Measurements from ENCODE around the gene ZNF536. TPM values are rescaled to one million over a fixed set of nuclear protein-coding genes. Genes with fewer than 3 reads are reported as not detected.

The ZNF536 gene
- total and polyA plus RNA-seq, 2 donors from 2014 or later: 0.19 to 0.25 TPM

- FAIRE-seq (no peak), DNase-seq (peak in 1 of 5 donors; percentile 20)
- Histone ChIP-seq H3K27ac (ENCODE audit: low read depth in 2 of 2, low read length in 2 of 2) (no peak overlapping the region), H3K36me3 (ENCODE audit: control insufficient read depth in 2 of 3, insufficient read depth in 3 of 3, low read length in 3 of 3) (no peaks in the 10 kb centered on the region), H3K27me3 (ENCODE audit: control insufficient read depth, insufficient read depth, low read length) (peaks cover 5% of the 10 kb centered on the region), H3K4me3 (ENCODE audit: low read length in 3 of 3) (no peak overlapping the region), H3K4me1 (ENCODE audit: control insufficient read depth in 2 of 3, insufficient read depth in 2 of 3, low read depth in 1 of 3, low read length in 3 of 3) (no peaks in the 10 kb centered on the region), H3K9me3 (ENCODE audit: control insufficient read depth in 2 of 3, insufficient read depth in 1 of 3, low read length in 3 of 3) (no peaks in the 10 kb centered on the region), H3K9ac (ENCODE audit: low read length in 3 of 3) (no peak overlapping the region)
- intact Hi-C loops (cut with DNase I): no loop called here
- no peak for TF ChIP-seq CTCF (IDR thresholded peaks at IDR 0.05; ENCODE audit: borderline replicate concordance, extremely low read depth, insufficient read depth)
These were observed 7.8 kb downstream of the ZNF536 start for GRCh38 chr19:30379841-30380610.

- no peaks in the 10 kb centered on the region for H3K9me3 ChIP-seq (ENCODE audit: control insufficient read depth in 2 of 3, insufficient read depth in 1 of 3, low read length in 3 of 3)
- intact Hi-C loops (cut with DNase I): no loop called here
- no peaks in the 10 kb centered on the region for H3K27me3 ChIP-seq (ENCODE audit: control insufficient read depth, insufficient read depth, low read length)
- no peak overlapping the region for H3K9ac ChIP-seq (ENCODE audit: low read length in 3 of 3)
- FAIRE-seq (no peak), DNase-seq (peak in 1 of 5 donors; percentile 4)
- H3K4me3 ChIP-seq (ENCODE audit: low read length in 3 of 3): no peak overlapping the region
- no peak for TF ChIP-seq CTCF (IDR thresholded peaks at IDR 0.05; ENCODE audit: borderline replicate concordance, extremely low read depth, insufficient read depth)
- H3K36me3 ChIP-seq (ENCODE audit: control insufficient read depth in 2 of 3, insufficient read depth in 3 of 3, low read length in 3 of 3): no peaks in the 10 kb centered on the region
- H3K27ac ChIP-seq (ENCODE audit: low read depth in 2 of 2, low read length in 2 of 2): no peak overlapping the region
- no peaks in the 10 kb centered on the region for H3K4me1 ChIP-seq (ENCODE audit: control insufficient read depth in 2 of 3, insufficient read depth in 2 of 3, low read depth in 1 of 3, low read length in 3 of 3)
These were observed 9.2 kb downstream of the ZNF536 start for GRCh38 chr19:30381366-30381765.

GRCh38 chr19:30385174-30385573 is 13.0 kb downstream of the ZNF536 start:
- TF ChIP-seq CTCF (IDR thresholded peaks at IDR 0.05; ENCODE audit: borderline replicate concordance, extremely low read depth, insufficient read depth): no peak
- FAIRE-seq: no peak
- H3K4me3 ChIP-seq (ENCODE audit: low read length in 3 of 3): no peak overlapping the region
- no peaks in the 10 kb centered on the region for H3K36me3 ChIP-seq (ENCODE audit: control insufficient read depth in 2 of 3, insufficient read depth in 3 of 3, low read length in 3 of 3)
- H3K4me1 ChIP-seq (ENCODE audit: control insufficient read depth in 2 of 3, insufficient read depth in 2 of 3, low read depth in 1 of 3, low read length in 3 of 3): no peaks in the 10 kb centered on the region
- no peak for DNase-seq
- no peaks in the 10 kb centered on the region for H3K27me3 ChIP-seq (ENCODE audit: control insufficient read depth, insufficient read depth, low read length)
- intact Hi-C loops (cut with DNase I): no loop called here
- H3K9ac ChIP-seq (ENCODE audit: low read length in 3 of 3): no peak overlapping the region
- no peak overlapping the region for H3K27ac ChIP-seq (ENCODE audit: low read depth in 2 of 2, low read length in 2 of 2)
- H3K9me3 ChIP-seq (ENCODE audit: control insufficient read depth in 2 of 3, insufficient read depth in 1 of 3, low read length in 3 of 3): no peaks in the 10 kb centered on the region
